NCI-H510A treated with DMSO at 0.1 percent for 48 hours (cell line): Measurements from ENCODE around the gene SPRR2B.
"Not testable (repeated sequence)": the region's sequence is repeated elsewhere in the genome, so short reads cannot be mapped to it uniquely, and the experiment has no call there.

Experiments
- DNase-seq: peaks from one replicate; lab custom pipeline; 2025; lab: John Stamatoyannopoulos, UW

The SPRR2B gene

GRCh38 chr1:153032677-153033308 lies 38.6 kb downstream of the SPRR2B start:
- DNase-seq: no peak

GRCh38 chr1:153032073-153032472 lies 39.3 kb downstream of the SPRR2B start:
- no peak for DNase-seq

DNA sequence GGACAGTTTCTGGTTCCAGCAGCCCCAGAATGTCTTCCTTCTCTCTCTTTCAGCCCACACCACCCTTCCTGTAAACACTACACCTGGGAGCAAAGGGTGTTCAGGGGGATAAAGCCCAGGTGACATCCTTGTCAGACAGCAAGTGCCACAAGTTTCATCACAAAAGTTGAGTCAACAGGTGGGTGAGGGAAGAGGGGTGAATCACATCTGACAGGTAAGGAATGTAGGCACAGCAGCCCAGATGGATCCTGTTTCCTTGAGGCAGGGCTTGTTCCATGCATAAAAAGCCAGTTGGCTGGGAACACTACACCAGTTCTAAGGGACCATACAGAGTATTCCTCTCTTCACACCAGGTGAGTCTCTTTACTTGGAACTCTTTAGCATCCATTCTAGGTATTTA lies 40.5 kb downstream of the SPRR2B start, which contains the start of gene SPRR1B:
TSS of gene SPRR1B (plus strand) at position 309 of the 400 bp plus-strand sequence. CDS start 1,143 bp downstream, outside the sequence.
- DNase-seq: no peak

GRCh38 chr1:153028766-153029165 lies 42.6 kb downstream of the SPRR2B start:
- no peak for DNase-seq

DNA sequence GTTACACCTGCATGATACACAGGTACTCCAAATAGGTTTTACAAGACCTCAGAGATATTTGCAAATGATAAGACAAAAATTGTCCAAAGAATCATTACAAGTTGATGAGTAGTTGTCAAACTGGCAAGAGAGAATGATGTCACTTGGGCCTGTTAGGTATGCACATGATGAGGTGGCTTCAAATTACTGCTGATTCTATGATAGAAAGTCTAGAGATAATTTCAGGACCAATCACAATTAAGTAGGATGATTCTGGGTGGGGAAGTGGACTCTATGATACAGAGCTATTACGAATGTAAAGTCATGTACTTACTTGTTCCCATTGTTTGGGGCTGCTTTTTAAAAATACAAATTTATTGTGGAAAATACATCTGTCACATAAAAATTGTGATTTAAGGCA lies 45.6 kb downstream of the SPRR2B start:
- no peak for DNase-seq

- no peak for DNase-seq
These were observed 47.0 kb downstream of the SPRR2B start for GRCh38 chr1:153024413-153024812.

DNA sequence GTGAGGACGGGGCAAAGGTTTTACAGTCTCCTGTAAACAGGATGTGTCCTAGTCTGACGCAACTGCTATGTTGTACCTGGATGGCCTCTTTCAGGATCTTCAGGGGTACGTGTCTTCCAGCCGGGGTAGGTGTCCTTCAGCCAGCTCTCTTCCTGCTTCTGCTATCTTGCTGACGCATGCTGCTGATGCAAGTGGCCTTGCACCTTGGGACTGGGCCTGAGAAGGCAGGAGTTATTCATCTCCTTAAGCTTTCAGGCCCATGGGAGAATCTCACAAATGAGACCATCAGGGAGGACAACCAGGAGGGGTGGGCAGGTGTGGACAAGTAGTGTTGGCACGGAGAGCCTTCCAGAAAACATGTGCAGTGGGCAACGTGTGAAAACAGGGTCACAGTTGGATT lies 48.3 kb downstream of the SPRR2B start:
- no peak for DNase-seq

GRCh38 chr1:153022340-153022739 lies 49.1 kb downstream of the SPRR2B start:
- not testable (repeated sequence) for DNase-seq

DNA sequence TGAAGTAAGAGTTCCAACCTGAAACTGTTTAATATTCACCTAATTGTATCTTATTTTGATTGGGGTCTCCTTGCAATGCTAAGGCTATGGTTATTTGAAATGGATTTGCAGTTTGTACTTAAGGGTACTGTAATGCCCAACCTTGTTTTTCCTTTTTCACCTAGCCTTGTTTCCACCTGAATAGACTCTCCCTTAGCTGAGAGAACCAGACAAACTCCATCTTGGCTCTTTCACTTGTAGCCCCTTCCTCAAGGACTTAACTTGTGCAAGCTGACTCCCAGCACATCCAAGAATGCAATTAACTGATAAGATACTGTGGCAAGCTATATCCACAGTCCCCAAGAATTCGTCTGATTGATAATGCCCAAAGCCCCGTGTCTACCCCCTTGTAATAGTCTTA lies 49.6 kb downstream of the SPRR2B start:
- DNase-seq: not testable (repeated sequence)
